ENCODE data around the gene AOPEP.
"Not testable (repeated sequence)": the region's sequence is repeated elsewhere in the genome, so short reads cannot be mapped to it uniquely, and the experiment has no call there.

The AOPEP gene

GRCh38 chr9:94870793-94871558 is 144.5 kb downstream of the AOPEP start:
- DNase-seq (ENCODE audit: low read depth in 2 of 2), result no peak

DNA sequence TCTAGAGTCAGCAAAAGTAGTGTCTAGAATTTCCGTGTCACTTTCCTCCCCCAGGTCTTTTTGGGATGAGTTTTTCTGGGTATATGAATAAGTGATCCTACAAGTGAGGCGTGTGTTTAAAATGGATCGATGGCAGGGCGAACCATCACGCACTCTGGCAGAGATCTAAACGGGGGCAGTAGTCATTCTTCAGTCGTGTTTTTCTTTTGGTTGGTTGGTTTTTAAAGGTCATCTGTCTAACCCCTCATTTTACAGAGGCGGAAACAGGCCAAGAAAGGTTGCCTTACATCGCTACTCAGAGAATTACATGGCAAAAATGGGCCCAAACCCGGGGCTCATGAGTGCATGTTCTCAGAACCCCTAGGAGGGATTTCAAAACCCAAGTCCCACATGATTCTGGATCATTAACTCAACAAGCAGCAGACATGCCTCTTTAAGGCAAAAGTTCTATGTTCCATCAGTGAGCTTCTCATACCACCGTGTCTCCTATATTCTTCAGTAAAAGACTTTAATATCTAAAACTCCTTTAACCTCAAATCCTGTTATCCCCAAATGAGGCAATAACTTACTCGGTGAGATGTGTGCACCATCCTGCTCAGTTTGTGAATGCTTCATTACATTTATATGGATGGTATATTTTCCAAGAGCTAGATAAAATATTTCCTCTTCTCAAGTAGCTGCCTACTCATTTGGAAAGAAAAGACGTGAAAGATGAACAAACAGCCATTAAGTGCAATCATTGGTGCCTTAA is 145.8 kb downstream of the AOPEP start:
- DNase-seq (ENCODE audit: low read depth in 2 of 2), result no peak

- DNase-seq (ENCODE audit: low read depth in 2 of 2), result no peak
Observed at GRCh38 chr9:94872891-94873511, 146.5 kb downstream of the AOPEP start.

- DNase-seq (ENCODE audit: low read depth in 2 of 2), result no peak
Observed at GRCh38 chr9:94874316-94874715, 147.8 kb downstream of the AOPEP start.

GRCh38 chr9:94875300-94876020 is 149.0 kb downstream of the AOPEP start:
- no peak for DNase-seq (ENCODE audit: low read depth in 2 of 2)

DNA sequence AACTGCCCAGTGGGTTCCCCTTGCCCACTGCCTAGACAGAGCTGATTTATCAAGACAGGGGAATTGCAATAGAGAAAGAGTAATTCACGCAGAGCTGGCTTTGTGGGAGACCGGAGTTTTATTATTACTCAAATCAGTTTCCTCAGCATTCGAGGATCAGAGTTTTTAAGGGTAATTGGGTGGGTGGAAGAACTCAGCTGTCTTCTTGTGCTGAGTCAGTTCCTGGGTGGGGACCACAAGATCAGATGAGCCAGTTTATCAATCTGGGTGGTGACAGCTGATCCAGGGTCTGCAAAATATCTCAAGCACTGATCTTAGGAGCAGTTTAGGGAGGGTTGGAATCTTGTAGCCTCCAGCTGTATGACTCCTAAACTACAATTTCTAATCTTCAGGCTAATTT is 152.3 kb downstream of the AOPEP start:
- not testable (repeated sequence) for DNase-seq (ENCODE audit: low read depth in 2 of 2)

DNA sequence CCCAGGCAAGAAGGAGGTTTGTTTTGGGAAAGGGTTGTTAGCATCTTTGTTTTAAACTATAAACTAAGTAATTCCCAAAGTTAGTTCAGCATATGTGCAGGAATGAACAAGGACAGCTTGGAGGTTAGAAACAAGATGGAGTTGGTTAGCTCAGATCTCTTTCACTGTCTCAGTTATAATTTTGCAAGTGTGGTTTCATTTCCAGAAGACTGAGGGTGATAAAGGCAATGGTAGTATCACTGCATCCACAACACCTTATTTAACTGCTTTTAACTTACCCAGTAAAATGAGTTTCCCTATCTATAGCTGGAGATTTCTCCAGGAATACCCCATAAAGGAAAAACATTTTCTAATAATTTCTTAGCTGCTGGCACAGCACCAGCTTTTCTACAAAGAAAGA is 152.7 kb downstream of the AOPEP start:
- DNase-seq (ENCODE audit: low read depth in 2 of 2), result no peak

DNA sequence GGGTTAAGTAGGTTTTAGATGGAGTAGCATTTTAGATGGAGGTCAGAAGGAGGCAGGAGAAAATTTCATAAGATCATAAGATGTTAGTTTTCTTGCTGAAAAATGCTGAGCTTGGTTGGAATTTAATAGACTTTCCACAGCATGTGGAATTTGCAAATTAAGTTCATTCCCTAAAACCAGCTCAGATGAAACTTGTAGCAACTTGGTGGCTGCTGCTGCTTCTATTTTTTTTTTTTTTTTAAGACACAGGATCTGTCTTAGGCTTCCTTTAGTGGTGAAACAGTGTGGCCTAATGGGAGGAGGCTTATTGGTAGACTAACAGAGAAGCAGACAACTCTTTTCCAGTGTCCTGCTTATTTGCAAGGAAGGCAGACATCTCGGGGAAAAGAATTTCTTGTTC is 154.5 kb downstream of the AOPEP start:
- DNase-seq (ENCODE audit: low read depth in 2 of 2), result no peak

DNA sequence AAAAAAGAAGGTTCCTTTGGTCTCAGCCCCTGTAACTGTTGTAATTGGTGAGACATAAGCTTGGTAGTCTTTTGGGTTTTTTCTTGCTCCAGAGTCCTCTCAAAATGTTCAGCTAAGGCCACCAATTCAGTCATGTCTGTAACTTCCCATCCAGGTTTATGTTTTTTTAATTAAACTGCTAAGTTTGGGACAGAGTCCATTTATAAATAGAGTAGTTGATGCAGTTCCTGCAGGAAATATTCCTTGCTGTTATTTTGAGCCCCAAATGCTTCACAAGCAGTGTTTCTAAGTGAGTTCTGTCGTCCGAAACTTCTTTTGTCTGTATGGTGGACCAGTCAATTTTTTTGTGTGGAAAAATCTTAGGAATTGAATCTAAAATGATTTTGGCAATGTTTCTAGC is 155.0 kb downstream of the AOPEP start:
- no peak for DNase-seq (ENCODE audit: low read depth in 2 of 2)

GRCh38 chr9:94881940-94882339 is 155.4 kb downstream of the AOPEP start:
- no peak for DNase-seq (ENCODE audit: low read depth in 2 of 2)

GRCh38 chr9:94882966-94883641 is 156.6 kb downstream of the AOPEP start:
- DNase-seq (ENCODE audit: low read depth in 2 of 2), result no peak

- no peak for DNase-seq (ENCODE audit: low read depth in 2 of 2)
Observed at GRCh38 chr9:94885854-94886447, 159.5 kb downstream of the AOPEP start.

- DNase-seq (ENCODE audit: low read depth in 2 of 2), result no peak
Observed at GRCh38 chr9:94887721-94888120, 161.2 kb downstream of the AOPEP start.

- DNase-seq (ENCODE audit: low read depth in 2 of 2), result no peak
Observed at GRCh38 chr9:94888775-94889174, 162.3 kb downstream of the AOPEP start.

DNA sequence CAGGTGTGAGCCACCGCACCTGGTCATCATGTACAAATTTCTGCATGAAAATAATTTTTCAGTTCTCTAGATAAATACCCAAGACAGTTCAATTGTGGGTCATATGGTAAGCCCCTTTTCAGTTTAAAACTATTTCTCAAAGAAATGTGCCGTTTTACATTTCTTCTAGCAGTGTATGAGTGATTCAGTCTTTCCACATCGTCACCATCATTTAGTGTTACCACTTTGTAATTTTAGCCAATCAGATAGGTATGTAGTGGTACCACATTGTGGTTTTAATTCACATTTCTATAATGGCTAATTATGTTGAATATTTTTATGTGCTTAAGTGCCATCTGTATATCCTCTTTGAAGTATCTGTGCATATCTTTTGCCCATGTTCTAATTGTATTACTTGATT is 163.1 kb downstream of the AOPEP start:
- DNase-seq (ENCODE audit: low read depth in 2 of 2), result no peak

- no peak for DNase-seq (ENCODE audit: low read depth in 2 of 2)
Observed at GRCh38 chr9:94891183-94891582, 164.7 kb downstream of the AOPEP start.

- DNase-seq (ENCODE audit: low read depth in 2 of 2), result no peak
Observed at GRCh38 chr9:94892675-94893074, 166.2 kb downstream of the AOPEP start.

GRCh38 chr9:94894094-94894699 is 167.7 kb downstream of the AOPEP start:
- no peak for DNase-seq (ENCODE audit: low read depth in 2 of 2)

GRCh38 chr9:94895668-94896067 is 169.2 kb downstream of the AOPEP start:
- DNase-seq (ENCODE audit: low read depth in 2 of 2), result no peak

GRCh38 chr9:94896512-94896911 is 170.0 kb downstream of the AOPEP start:
- no peak for DNase-seq (ENCODE audit: low read depth in 2 of 2)

All from stimulated activated CD4-positive, alpha-beta T cell treated with anti-CD3 and anti-CD28 coated beads, Interleukin-1b, Interleukin-23, amount 100 ng/mL, for 1 hour (primary cell).